Fibroblast of mammary gland (primary cell): ENCODE data around the gene KCNJ6.
"Not testable (repeated sequence)": the region's sequence is repeated elsewhere in the genome, so short reads cannot be mapped to it uniquely, and the experiment has no call there.

Source experiments
- DNase-seq: peaks from one replicate; pipeline ENCODE4 v3.0.0-alpha.2; 2010; ENCODE audit warnings: low read depth
- H3K4me3 ChIP-seq: 2 replicates; pipeline ENCODE4 v1.5.1; 2011; ENCODE audit warnings: low read depth, mild to moderate bottlenecking, low read length, moderate library complexity; ENCODE audit not compliant: control insufficient read depth
- CTCF ChIP-seq: conservative IDR thresholded peaks from 2 replicates; pipeline ENCODE4 v1.5.1; 2011; ENCODE audit warnings: low read depth, low read length, inconsistent platforms; ENCODE audit not compliant: control insufficient read depth, insufficient read depth

Gene KCNJ6

GRCh38 chr21:37582590-37582989, 333.7 kb downstream of the KCNJ6 start:
- H3K4me3 ChIP-seq, result no peak overlapping the region
- peak; percentile 81 for TF ChIP-seq CTCF
- DNase-seq, result peak; percentile 73

- no peak overlapping the region for H3K4me3 ChIP-seq
- DNase-seq, result no peak
- no peak for TF ChIP-seq CTCF
Observed at GRCh38 chr21:37580666-37581065, 335.6 kb downstream of the KCNJ6 start.

GRCh38 chr21:37579356-37579755, 336.9 kb downstream of the KCNJ6 start:
- DNase-seq, result no peak
- no peak overlapping the region for H3K4me3 ChIP-seq
- no peak for TF ChIP-seq CTCF

- no peak for DNase-seq
- no peak overlapping the region for H3K4me3 ChIP-seq
- no peak for TF ChIP-seq CTCF
Observed at GRCh38 chr21:37578471-37579126, 337.7 kb downstream of the KCNJ6 start.

- not testable (repeated sequence) for H3K4me3 ChIP-seq, DNase-seq
Observed at GRCh38 chr21:37576929-37577328, 339.3 kb downstream of the KCNJ6 start.

GRCh38 chr21:37575580-37575979, 340.7 kb downstream of the KCNJ6 start:
- TF ChIP-seq CTCF, result no peak
- no peak overlapping the region for H3K4me3 ChIP-seq
- no peak for DNase-seq

- no peak overlapping the region for H3K4me3 ChIP-seq
- DNase-seq, result no peak
- TF ChIP-seq CTCF, result no peak
Observed at GRCh38 chr21:37574751-37575150, 341.5 kb downstream of the KCNJ6 start.
